Measurements from ENCODE around the gene ACOX2. TPM values are rescaled to one million over a fixed set of nuclear protein-coding genes. Genes with fewer than 3 reads are reported as not detected.

The ACOX2 gene
- total RNA-seq, 1 experiment from 2014 or later, result 3.2 TPM

- H3K9me3 ChIP-seq (ENCODE audit: control insufficient read depth, insufficient read depth, low read depth, low read length), result no peaks in the 10 kb centered on the region
- peaks cover 21% of the 10 kb centered on the region for H3K4me1 ChIP-seq (ENCODE audit: control insufficient read depth, insufficient read depth, low read length)
- no peaks in the 10 kb centered on the region for H3K36me3 ChIP-seq (ENCODE audit: control insufficient read depth, insufficient read depth, low read length)
- TF ChIP-seq CTCF (IDR thresholded peaks at IDR 0.05) (peak; percentile 88), POLR2AphosphoS5 (IDR thresholded peaks at IDR 0.05; ENCODE audit: low read depth, low read length) (no peak), SIN3A (IDR thresholded peaks at IDR 0.05; ENCODE audit: borderline replicate concordance, insufficient read depth, low read depth, low read length) (no peak), TCF7L2 (IDR thresholded peaks at IDR 0.05; ENCODE audit: low read depth, low read length) (no peak), REST (IDR thresholded peaks at IDR 0.05; ENCODE audit: insufficient read depth in 1 of 2, low read depth in 2 of 2, low read length in 1 of 2) (no peak)
- ChIA-PET CTCF (no interaction called here), POLR2A (no interaction called here)
- H3K4me3 ChIP-seq (ENCODE audit: low read depth in 2 of 2, low read length in 2 of 2), result no peak overlapping the region
- in situ Hi-C loops (cut with HindIII; ENCODE audit: low pct_unique_long_range_greater_than_20kb, low sequenced_read_pairs) (no loop called here), intact Hi-C loops (cut with micrococcal nuclease; ENCODE audit: unreplicated experiment) (no loop called here)
- peak; percentile 87 for ATAC-seq
- DNase-seq (ENCODE audit: low read depth, low spot score), result peak; percentile 33
- BruUV-seq (replicated peaks), result no TSS peak
- no peaks in the 10 kb centered on the region for H3K27me3 ChIP-seq (ENCODE audit: control insufficient read depth, insufficient read depth, low read length)
- peak overlapping the region; percentile 59; the same call in 1 of the 2 replicates for H3K27ac ChIP-seq (ENCODE audit: low read length)
Measured at GRCh38 chr3:58532794-58533220, 4.2 kb downstream of the ACOX2 start.

- no peak overlapping the region for H3K4me3 ChIP-seq (ENCODE audit: low read depth in 2 of 2, low read length in 2 of 2)
- BruUV-seq (replicated peaks), result no TSS peak
- ChIA-PET POLR2A (interaction anchor here (0.5 kb wide), 1 partner anchor 48 kb away, joined by 3 read pairs; no protein-coding TSS in a partner anchor), CTCF (interaction anchor here (0.6 kb wide), 1 partner anchor 117 kb away, joined by 3 read pairs; no protein-coding TSS in a partner anchor)
- no peaks in the 10 kb centered on the region for H3K9me3 ChIP-seq (ENCODE audit: control insufficient read depth, insufficient read depth, low read depth, low read length)
- DNase-seq (ENCODE audit: low read depth, low spot score) (no peak), ATAC-seq (no peak)
- TF ChIP-seq SIN3A (IDR thresholded peaks at IDR 0.05; ENCODE audit: borderline replicate concordance, insufficient read depth, low read depth, low read length) (no peak), REST (IDR thresholded peaks at IDR 0.05; ENCODE audit: insufficient read depth in 1 of 2, low read depth in 2 of 2, low read length in 1 of 2) (no peak), TCF7L2 (IDR thresholded peaks at IDR 0.05; ENCODE audit: low read depth, low read length) (no peak), CTCF (IDR thresholded peaks at IDR 0.05) (no peak; the same call in 1 of the 2 replicates), POLR2AphosphoS5 (IDR thresholded peaks at IDR 0.05; ENCODE audit: low read depth, low read length) (no peak)
- no peaks in the 10 kb centered on the region for H3K36me3 ChIP-seq (ENCODE audit: control insufficient read depth, insufficient read depth, low read length)
- in situ Hi-C loops (cut with HindIII; ENCODE audit: low pct_unique_long_range_greater_than_20kb, low sequenced_read_pairs) (no loop called here), intact Hi-C loops (cut with micrococcal nuclease; ENCODE audit: unreplicated experiment) (no loop called here)
- H3K27me3 ChIP-seq (ENCODE audit: control insufficient read depth, insufficient read depth, low read length), result no peaks in the 10 kb centered on the region
- H3K4me1 ChIP-seq (ENCODE audit: control insufficient read depth, insufficient read depth, low read length), result peaks cover 24% of the 10 kb centered on the region
- peak overlapping the region; percentile 10; the same call in 1 of the 2 replicates for H3K27ac ChIP-seq (ENCODE audit: low read length)
Measured at GRCh38 chr3:58531956-58532355, 5.0 kb downstream of the ACOX2 start.
